ENCODE data around the gene PTPN7. TPM values are rescaled to one million over a fixed set of nuclear protein-coding genes. Genes with fewer than 3 reads are reported as not detected.
"Not testable (repeated sequence)": the region's sequence is repeated elsewhere in the genome, so short reads cannot be mapped to it uniquely, and the experiment has no call there.

Gene PTPN7
- total RNA-seq, 1 donor from 2014 or later = 0.44 TPM

DNA sequence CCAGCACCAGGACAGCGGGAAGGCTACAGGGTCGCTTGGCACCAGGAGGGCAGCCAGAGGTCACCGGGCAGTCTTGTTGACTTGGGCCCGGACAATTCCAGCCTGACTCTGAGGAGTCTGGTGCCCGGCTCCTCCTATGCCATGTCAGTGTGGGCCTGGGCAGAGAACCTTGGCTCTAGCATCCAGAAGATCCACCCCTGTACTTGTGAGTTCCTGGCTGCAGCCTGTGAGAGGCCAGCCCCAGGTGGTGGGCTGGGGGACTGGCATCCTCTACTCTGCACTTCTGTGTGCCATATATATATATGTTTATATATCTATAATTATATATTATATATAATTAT, 11.6 kb upstream of the PTPN7 start:
- Histone ChIP-seq H3K4me1 (no peaks in the 10 kb centered on the region), H3K27ac (replicated peaks) (no peak overlapping the region), H3K36me3 (no peaks in the 10 kb centered on the region), H3K27me3 (ENCODE audit: low read depth) (peaks cover 2% of the 10 kb centered on the region), H3K9me3 (replicated peaks) (no peaks in the 10 kb centered on the region), H3K4me3 (no peak overlapping the region)
- no peak for DNase-seq
- intact Hi-C loops (cut with micrococcal nuclease) = no loop called here
- TF ChIP-seq, protein P1, sequence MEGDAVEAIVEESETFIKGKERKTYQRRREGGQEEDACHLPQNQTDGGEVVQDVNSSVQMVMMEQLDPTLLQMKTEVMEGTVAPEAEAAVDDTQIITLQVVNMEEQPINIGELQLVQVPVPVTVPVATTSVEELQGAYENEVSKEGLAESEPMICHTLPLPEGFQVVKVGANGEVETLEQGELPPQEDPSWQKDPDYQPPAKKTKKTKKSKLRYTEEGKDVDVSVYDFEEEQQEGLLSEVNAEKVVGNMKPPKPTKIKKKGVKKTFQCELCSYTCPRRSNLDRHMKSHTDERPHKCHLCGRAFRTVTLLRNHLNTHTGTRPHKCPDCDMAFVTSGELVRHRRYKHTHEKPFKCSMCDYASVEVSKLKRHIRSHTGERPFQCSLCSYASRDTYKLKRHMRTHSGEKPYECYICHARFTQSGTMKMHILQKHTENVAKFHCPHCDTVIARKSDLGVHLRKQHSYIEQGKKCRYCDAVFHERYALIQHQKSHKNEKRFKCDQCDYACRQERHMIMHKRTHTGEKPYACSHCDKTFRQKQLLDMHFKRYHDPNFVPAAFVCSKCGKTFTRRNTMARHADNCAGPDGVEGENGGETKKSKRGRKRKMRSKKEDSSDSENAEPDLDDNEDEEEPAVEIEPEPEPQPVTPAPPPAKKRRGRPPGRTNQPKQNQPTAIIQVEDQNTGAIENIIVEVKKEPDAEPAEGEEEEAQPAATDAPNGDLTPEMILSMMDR (IDR thresholded peaks at IDR 0.05; ENCODE audit: borderline replicate concordance) = no peak

DNA sequence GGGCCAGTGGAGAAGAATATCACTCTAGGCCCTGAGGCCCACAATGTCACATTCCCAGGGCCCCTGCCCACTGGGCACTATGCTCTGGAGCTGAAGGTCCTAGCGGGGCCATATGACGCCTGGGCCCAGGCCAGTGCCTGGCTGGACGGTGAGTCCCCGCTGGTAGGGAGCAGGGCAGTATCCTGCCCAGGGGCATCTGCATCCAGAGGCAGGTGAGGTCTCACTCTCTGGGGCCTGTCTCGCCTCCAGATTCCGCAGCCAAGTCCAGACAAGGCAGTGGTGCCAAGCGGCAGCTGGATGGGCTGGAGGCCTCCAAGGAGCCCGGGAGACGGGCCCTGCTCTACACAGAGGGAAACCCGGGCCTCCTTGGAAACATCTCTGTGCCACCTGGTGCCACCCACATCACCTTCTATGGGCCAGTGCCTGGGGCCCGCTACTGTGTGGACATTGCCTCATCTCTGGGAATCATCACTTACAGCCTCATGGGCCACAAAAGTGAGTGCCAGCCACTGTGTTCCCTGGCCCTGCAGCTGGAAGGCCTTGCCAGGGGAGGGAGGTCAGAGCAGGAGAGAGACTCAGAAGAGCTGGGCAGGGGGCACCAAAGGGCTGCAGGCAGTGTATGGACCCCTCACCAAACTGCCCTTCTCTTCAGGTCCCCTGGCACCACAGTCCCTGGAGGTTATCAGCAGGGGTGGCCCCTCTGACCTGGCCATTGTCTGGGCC, 11.1 kb upstream of the PTPN7 start:
- Histone ChIP-seq H3K4me1 (no peaks in the 10 kb centered on the region), H3K4me3 (no peak overlapping the region), H3K27ac (replicated peaks) (no peak overlapping the region), H3K27me3 (ENCODE audit: low read depth) (no peaks in the 10 kb centered on the region), H3K36me3 (no peaks in the 10 kb centered on the region), H3K9me3 (replicated peaks) (no peaks in the 10 kb centered on the region)
- intact Hi-C loops (cut with micrococcal nuclease) = no loop called here
- TF ChIP-seq, protein P1 (IDR thresholded peaks at IDR 0.05; ENCODE audit: borderline replicate concordance) = no peak
- DNase-seq = no peak

DNA sequence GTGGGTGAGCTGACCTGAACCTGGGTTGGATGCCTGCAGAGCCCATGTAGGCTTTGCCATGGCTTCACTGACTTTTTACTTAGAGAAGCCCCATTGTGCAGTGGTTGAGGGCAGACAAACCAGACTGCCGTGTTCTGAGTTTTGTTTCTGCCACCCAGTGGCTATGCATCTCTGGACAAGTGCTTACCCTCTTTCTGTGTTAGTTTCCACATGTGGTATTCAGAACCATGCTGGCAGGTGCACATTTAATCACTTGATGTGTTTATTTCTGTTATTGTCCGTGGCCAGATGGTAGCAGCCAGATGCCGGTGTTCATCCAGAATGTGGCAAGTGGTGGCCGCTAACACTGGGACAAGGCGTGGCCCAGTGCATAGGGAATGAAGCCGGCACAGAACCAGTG, 10.3 kb upstream of the PTPN7 start:
- H3K27ac ChIP-seq (replicated peaks) = no peak overlapping the region
- no peak for DNase-seq
- intact Hi-C loops (cut with micrococcal nuclease) = no loop called here
- no peaks in the 10 kb centered on the region for H3K27me3 ChIP-seq (ENCODE audit: low read depth)
- no peaks in the 10 kb centered on the region for H3K36me3 ChIP-seq
- no peaks in the 10 kb centered on the region for H3K4me1 ChIP-seq
- no peak overlapping the region for H3K4me3 ChIP-seq
- H3K9me3 ChIP-seq (replicated peaks) = no peaks in the 10 kb centered on the region
- TF ChIP-seq, protein P1 (IDR thresholded peaks at IDR 0.05; ENCODE audit: borderline replicate concordance) = no peak

DNA sequence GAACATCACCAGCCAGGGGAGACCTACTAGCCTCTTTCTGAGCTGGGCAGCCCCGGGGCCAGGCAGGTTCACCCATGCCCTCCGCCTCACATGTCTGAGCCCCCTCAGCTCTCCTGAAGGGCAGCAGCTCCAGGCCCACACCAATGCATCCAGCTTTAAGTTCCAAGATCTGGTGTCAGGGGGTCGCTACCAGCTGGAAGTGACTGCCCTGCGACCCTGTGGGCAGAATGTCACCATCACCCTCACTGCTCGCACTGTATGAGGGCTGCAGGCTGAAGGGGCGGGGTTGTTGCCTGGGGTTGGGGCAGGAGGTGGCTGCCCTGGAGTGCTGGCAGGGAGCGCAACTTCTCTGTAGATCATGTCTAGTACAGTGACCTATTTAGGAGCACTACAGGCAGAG, 8.5 kb upstream of the PTPN7 start:
- no peaks in the 10 kb centered on the region for H3K4me1 ChIP-seq
- no peaks in the 10 kb centered on the region for H3K36me3 ChIP-seq
- no peaks in the 10 kb centered on the region for H3K27me3 ChIP-seq (ENCODE audit: low read depth)
- intact Hi-C loops (cut with micrococcal nuclease) = no loop called here
- no peak for DNase-seq
- H3K4me3 ChIP-seq = no peak overlapping the region
- H3K27ac ChIP-seq (replicated peaks) = no peak overlapping the region
- H3K9me3 ChIP-seq (replicated peaks) = no peaks in the 10 kb centered on the region
- TF ChIP-seq, protein P1 (IDR thresholded peaks at IDR 0.05; ENCODE audit: borderline replicate concordance) = no peak

DNA sequence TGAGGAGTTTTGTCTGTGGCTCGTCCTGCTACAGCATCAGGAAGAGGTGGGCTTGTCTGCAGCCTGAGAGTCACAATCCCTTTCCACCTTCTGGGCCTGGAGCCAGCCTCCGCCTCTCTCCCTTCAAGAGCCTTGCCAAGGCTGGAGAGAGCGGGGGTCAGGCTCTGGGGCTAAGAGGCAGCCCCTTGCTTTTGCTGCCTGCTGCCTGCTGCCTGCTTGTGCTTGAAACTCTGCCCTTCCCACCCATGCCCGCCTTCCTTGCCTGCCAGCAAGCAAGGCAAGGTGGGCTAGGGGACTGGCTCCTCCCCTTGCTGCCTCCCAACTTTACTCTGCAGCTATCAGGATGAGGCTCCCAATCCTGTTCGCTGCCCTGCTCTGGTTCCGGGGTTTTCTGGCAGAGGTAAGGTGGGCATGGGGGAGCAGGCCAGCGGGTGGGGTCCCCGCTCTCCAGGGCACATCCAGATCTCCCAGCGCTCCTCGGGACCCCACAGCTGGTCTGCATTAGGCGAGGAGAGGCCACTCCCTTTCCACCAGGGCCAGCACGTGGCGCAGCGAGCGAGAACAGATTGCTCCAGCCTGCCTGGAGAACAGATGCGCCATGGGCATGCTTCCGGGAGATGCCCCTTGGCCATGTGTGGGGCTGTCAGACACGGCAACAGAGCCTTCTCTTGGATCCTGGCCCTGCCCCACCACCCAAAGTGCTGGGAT, 7.5 kb upstream of the PTPN7 start:
- Histone ChIP-seq H3K9me3 (replicated peaks) (no peaks in the 10 kb centered on the region), H3K4me1 (no peaks in the 10 kb centered on the region), H3K27me3 (ENCODE audit: low read depth) (no peaks in the 10 kb centered on the region), H3K27ac (replicated peaks) (no peak overlapping the region), H3K4me3 (no peak overlapping the region), H3K36me3 (no peaks in the 10 kb centered on the region)
- no peak for DNase-seq
- TF ChIP-seq, protein P1 (IDR thresholded peaks at IDR 0.05; ENCODE audit: borderline replicate concordance) = no peak
- intact Hi-C loops (cut with micrococcal nuclease) = no loop called here

DNA sequence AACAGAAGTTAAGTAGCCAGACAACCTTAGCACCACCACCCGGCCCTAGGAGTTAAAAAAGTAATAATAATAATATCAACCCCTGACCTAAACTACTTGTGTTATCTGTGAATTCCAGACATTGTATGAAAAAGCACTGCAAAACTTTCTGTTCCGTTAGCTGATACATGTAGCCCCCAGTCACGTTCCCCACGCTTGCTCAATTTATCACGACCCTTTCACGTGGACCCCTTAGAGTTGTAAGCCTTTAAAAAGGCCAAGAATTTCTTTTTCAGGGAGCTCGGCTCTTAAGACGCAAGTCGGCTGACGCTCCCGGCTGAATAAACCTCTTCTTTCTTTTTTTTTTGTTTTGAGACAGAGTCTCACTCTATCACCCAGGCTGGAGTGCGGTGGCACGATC, 6.7 kb upstream of the PTPN7 start:
- H3K9me3 ChIP-seq (replicated peaks); H3K4me1 ChIP-seq; intact Hi-C loops (cut with micrococcal nuclease); H3K36me3 ChIP-seq; H3K27me3 ChIP-seq (ENCODE audit: low read depth); DNase-seq; H3K27ac ChIP-seq (replicated peaks); H3K4me3 ChIP-seq: not testable (repeated sequence)
